Measurements from ENCODE around the gene KRT3.
"Not testable (repeated sequence)": the region's sequence is repeated elsewhere in the genome, so short reads cannot be mapped to it uniquely, and the experiment has no call there.

KRT3 gene

DNA sequence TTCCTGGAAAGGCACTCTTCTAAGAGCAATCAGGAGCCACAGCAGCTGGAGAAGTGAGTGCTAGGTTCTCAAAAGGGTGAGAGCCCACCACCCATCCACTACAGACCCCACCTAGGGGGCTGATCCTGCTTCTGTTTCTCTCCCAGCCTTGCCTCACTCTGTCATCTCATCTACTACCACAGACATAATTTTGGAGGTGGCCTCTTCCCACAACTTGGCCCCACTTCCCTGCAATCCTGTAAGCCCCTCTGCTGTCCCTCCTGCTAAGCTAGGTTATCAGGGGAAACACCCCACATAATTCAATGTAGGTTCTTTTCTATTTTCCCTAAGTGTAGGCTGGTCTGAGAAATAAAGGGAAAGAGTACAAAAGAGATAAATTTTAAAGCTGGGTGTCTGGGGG is 35.3 kb downstream of the KRT3 start:
- DNase-seq (ENCODE audit: low read depth in 2 of 2), result no peak

- DNase-seq (ENCODE audit: low read depth in 2 of 2), result no peak
Measured at GRCh38 chr12:52759695-52760094, 36.2 kb downstream of the KRT3 start.

GRCh38 chr12:52759218-52759617 is 36.7 kb downstream of the KRT3 start:
- DNase-seq (ENCODE audit: low read depth in 2 of 2), result no peak

DNA sequence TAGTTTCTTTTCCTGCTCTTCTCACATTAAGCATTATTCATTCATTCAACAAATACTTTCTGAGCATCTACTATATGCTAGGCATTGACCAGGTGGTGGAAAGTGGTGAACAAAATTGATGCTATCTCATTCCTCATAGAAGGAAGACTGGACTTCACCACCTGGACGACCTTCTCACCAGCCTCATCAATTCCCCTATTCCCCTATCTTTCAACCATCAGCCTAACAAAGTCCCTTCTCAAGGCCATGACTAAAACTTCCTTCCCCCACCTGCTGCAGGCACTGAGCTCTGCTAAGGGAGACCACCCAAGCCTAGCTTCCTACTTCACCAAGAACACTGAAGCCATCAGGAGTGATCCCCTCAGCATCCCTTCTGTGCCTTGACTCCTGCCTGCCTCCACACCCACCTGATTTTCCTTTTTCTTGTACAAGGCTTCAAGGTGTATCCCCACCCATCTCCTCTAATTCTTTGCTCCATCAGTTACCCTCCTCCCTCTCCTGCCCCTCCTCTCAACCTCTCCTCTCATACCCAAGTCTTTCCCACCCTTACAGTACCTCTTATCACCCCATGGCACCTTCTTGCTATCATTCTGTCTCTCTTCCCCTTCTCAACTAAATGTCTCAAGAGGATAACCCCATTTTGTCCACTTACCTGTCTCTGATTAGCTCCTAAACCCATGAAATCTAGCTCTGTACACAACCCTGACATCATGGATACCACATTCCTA is 38.3 kb downstream of the KRT3 start:
- DNase-seq (ENCODE audit: low read depth in 2 of 2), result no peak

GRCh38 chr12:52756281-52756960 is 39.5 kb downstream of the KRT3 start:
- no peak for DNase-seq (ENCODE audit: low read depth in 2 of 2)

DNA sequence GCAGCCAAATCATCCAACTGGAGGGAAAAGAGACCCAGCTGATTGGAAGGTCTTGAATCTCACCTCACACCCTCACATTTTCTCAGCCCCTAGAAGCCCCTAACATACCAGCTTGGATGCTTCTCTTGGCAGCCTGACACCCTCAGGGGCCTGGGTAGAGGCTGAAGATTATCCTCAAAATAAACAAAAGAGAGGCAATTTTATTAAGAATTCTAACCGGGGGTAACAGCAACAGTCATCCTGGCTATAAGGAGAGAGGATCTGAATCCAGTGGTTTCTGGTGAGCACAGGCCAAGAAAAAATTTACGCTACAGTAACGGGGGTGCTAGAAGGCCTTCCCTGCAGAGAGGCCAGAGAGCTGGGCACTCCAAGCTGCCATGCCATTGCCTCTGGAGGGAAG is 40.4 kb downstream of the KRT3 start:
- no peak for DNase-seq (ENCODE audit: low read depth in 2 of 2)

DNA sequence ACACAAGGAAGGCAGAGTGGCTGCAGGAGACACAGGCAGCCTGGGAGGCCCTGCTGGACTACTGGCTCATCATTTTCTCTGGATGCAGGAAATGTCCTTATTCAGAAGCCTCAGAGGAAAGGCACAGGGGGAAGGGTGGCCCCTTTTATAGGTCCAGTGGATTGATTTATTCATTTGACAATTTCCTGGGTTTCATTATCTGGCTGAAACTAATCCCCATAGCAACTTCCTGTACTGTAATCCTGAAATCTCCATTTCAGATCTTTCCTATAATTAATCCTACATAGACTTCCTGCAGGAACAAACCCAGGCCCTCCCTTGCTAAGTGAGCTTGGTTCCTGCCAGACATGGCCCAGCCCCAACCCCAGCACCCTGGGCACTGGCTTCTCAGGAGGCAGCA is 41.8 kb downstream of the KRT3 start:
- DNase-seq (ENCODE audit: low read depth in 2 of 2), result no peak

- DNase-seq (ENCODE audit: low read depth in 2 of 2), result no peak
Measured at GRCh38 chr12:52753283-52753682, 42.6 kb downstream of the KRT3 start.

DNA sequence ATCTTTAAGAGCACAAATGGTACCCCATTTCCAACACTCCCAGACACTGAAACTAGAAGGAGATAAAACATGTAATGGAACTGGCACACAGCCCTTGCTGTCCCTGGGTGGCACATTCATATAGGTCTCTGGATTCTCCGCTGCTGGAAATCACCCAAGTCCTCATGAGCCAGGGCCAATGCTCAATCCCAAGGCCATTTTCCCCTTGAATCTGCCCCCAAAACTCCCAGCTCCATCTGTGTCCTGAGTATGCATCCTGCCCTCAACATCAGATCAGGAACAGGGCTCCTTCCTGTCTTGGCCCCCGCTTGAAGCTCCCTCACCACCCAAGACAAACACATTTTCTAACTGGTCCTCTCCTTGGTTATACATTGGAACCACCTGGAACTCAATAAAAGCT is 43.4 kb downstream of the KRT3 start:
- no peak for DNase-seq (ENCODE audit: low read depth in 2 of 2)

GRCh38 chr12:52751795-52752194 is 44.1 kb downstream of the KRT3 start:
- no peak for DNase-seq (ENCODE audit: low read depth in 2 of 2)

- DNase-seq (ENCODE audit: low read depth in 2 of 2), result not testable (repeated sequence)
Measured at GRCh38 chr12:52750532-52750931, 45.4 kb downstream of the KRT3 start.

GRCh38 chr12:52749827-52750226 is 46.1 kb downstream of the KRT3 start:
- DNase-seq (ENCODE audit: low read depth in 2 of 2), result no peak

GRCh38 chr12:52748578-52748977 is 47.3 kb downstream of the KRT3 start:
- no peak for DNase-seq (ENCODE audit: low read depth in 2 of 2)

- DNase-seq (ENCODE audit: low read depth in 2 of 2), result no peak
Measured at GRCh38 chr12:52745554-52745953, 50.4 kb downstream of the KRT3 start.

DNA sequence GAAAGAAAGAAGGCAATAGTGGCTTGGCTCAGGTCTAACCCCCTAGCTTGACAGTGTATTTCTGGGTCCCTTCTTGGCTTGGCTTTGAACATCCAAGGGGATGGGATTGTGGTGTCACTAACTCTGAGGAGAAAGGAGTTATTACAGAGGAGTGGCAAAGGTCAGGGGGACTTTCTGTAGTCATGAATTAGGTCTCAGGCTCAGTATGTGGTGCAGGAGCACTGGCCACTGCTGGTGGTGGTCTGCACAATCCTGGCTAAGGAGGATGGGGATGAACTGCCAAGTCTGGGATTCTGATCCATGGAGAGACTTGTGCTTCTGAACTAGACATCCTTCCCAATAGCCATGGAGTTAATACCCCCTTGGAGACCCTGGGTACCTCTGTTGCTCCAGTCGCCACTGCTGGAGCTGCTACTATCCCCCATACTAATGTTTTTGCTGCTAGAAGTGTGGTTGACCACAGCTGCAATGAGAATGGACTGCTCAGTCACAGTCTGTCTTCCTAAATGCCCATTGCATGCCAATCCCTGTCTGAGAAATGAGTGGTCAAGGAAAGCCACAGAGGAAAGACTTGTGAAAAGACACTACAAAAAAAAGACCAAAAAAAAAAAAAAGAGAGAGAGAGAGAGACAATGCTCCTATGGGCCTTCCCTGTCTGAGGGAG is 51.3 kb downstream of the KRT3 start:
- no peak for DNase-seq (ENCODE audit: low read depth in 2 of 2)

DNA sequence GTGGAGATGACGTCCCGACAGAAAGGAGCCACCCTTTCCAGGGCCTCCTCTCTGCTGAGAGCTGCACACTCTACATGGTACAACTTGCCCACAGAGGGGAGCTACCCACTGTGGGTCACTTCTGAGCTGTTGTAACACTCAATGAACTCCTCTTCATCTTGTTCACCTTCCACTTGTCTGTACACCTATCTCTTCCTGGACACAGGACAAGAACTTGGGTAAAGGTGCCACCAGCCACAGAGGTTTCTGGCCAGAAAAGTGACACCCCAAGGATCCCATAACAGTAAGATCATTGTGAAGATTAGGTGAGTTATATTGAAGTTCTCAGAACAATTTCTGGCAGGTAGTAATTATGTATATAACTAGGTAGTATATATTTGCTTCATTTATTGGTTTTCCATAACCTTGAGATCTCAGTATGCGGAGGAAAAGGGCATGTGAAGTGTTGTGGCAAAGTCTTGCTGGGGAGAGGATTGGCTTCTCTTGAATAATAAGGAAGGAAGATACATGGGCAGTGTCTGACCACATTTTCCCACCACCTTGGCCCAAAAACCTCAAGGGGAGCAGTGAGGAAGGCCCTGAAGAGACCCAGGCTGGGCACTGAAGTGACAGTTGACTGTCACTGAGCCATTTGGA is 53.0 kb downstream of the KRT3 start:
- no peak for DNase-seq (ENCODE audit: low read depth in 2 of 2)

DNA sequence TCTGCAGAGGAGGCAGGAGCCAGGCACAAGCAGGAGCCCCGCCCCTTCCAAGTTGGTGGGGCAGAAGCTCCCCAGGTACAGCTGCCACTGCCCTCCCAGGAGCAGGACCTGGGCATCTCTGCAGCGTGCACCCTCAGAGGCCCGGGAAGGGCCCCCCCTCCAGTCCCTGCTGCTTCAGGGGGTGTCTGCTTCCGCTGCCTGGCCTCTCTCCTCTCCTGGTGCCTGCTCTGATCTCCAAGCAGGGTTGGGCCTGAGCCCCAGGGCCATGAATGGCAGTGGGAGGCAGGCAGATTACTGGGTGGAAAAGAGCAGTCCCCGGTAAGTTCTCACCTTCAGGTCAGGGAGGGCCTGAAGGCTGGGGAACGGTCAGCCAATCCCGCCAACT is 53.7 kb downstream of the KRT3 start:
- DNase-seq (ENCODE audit: low read depth in 2 of 2), result no peak

GRCh38 chr12:52741375-52742195 is 54.3 kb downstream of the KRT3 start:
- DNase-seq (ENCODE audit: low read depth in 2 of 2), result peak; percentile 41 to 50

DNA sequence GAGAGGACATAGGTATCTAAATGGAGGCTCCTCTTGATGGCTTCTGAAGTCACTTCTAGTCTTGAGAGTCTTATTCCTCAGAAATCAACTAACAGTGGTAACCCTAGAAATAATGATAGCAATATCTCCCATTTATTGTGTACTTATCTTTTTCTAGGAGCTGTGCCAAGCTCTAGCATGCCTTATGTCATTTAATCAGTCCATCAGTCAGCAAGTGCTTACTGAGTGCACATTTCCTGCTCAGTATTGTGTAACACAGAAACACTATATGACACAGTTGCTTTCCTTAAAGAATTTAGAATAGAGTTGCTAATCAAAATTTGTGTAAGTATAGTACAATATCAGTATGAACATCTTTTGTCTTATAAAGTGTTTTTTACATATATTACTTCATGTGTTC is 55.3 kb downstream of the KRT3 start:
- no peak for DNase-seq (ENCODE audit: low read depth in 2 of 2)

DNA sequence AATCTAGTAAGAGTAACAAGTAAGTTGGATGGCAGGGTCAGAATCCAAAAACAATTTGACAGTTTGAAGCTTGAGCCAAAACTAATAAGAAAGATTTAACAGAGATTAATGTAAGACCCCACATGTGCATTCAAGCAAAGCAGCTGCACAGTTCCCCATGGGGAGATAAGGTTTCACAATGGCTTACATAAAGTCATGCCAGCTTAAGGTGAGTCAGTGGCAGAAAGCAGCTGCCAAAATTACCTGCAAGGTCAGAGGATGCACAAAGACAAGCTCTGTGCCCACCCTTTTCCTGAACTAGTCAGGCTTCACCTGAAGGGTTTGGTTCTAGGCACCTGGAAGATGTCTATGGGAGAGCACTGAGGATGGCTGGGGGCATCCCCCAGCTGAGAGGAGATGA is 56.0 kb downstream of the KRT3 start:
- no peak for DNase-seq (ENCODE audit: low read depth in 2 of 2)
